ENCODE results near the gene RGPD3.
A peak's percentile ranks its signal among the peaks of the same experiment; 100 is the strongest.
"Not testable (repeated sequence)": the region's sequence is repeated elsewhere in the genome, so short reads cannot be mapped to it uniquely, and the experiment has no call there.

RGPD3 gene

GRCh38 chr2:106468107-106468506 is at the start of gene RGPD3:
TSS of gene RGPD3 (minus strand) at chr2:106468413. CDS start at chr2:106468288, 125 bp downstream.
- not testable (repeated sequence) for H3K4me3 ChIP-seq (ENCODE audit: low read depth, low read length)

- no peak overlapping the region for H3K4me3 ChIP-seq (ENCODE audit: low read depth, low read length)
These were observed 49.1 kb upstream of the RGPD3 start for GRCh38 chr2:106517329-106517728.

DNA sequence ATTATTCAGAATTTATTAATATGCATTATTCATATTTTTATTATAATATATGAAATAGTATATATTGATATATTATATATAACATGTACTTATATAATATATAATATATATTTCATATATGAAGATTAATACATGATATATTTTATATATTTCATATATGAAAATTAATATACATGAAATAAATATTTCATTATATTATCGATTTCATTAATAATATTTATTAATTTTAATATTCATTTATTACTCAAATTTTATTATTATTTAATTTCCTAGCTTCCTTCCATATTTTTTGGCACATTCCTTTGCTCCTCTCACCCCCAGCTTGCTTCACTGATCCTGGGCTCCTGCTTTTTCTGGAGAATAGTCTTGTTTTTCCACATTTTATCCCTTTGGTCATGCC is 48.7 kb upstream of the RGPD3 start:
- no peak overlapping the region for H3K4me3 ChIP-seq (ENCODE audit: low read depth, low read length)

GRCh38 chr2:106516436-106516835 is 48.2 kb upstream of the RGPD3 start:
- no peak overlapping the region for H3K4me3 ChIP-seq (ENCODE audit: low read depth, low read length)

DNA sequence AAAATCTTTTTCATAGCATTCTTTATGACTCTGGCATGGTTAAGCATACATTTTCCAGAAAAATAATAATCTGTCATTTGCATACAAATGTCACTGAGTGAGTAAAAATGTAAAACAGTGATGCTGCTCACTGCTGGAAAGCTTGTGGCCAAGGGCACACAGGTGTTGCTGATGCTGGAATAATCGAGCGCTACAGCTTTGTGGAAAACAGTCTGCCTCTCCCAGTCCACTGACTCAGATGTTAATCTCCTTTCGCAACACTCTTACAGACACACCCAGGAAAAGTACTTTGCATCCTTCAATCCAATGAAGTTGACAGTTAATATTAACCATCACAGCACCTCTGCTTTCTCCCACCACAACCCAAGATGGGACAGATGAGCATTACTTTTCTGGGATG is 46.6 kb upstream of the RGPD3 start:
- H3K4me3 ChIP-seq (ENCODE audit: low read depth, low read length), result not testable (repeated sequence)

DNA sequence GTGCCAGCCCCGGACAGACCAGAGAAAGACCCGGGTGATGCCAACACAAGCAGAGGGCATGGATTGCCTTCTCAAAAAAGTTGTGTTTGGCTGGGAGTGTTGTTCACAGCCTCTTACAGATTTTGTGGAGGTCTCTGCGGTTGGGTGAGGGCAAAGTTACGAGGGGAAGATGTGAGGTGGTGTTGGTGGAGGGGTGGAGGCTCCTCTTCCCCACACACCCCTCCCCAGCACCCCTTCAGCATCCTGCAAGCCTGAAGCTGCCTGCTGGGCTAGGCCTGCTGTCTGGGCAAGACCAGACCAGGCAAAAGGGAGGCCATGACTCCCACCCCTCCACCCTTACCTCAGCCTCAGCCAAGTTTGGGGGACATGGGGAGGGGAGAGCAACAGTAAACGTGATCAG is 45.2 kb upstream of the RGPD3 start:
- H3K4me3 ChIP-seq (ENCODE audit: low read depth, low read length), result not testable (repeated sequence)

GRCh38 chr2:106511934-106512333 is 43.7 kb upstream of the RGPD3 start:
- H3K4me3 ChIP-seq (ENCODE audit: low read depth, low read length), result not testable (repeated sequence)

DNA sequence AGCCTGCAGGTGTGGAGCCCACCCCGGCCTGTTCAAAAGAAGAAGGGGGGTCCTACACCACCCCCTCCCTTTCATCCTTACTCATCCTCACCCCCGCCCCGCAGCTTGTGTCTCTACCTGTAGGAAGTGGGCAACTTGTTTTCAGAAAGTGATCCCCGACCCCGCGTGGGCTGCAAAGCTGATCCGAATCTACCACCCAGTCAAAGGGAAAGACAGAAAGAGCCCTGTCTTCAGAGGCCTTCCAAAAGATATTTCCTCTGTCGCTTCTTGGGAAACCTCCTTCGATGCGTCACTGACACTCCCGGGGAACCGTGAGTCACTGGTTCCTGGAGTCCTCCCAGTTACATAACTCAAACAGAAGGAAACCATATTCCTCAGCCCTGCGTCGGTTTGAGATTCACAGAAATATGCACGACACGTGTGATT is 43.3 kb upstream of the RGPD3 start:
- H3K4me3 ChIP-seq (ENCODE audit: low read depth, low read length), result not testable (repeated sequence)

DNA sequence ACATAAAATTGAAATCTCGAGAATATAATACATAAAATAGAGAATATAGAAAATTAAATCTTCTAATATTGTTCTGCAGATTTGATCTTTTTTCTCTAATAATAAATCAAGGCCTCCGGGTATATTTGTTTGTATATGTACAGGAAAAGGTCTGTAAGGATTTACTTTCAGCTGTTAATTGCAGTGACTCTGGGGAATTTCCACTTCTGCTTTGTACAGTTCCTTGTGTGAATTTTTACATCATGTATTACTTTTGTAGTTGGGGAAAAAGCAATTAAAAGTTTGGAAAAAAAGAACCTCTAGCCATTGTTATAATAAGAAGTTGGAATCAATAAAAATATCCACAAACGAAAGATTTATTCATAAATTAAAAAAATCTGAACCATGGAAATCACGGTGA is 42.6 kb upstream of the RGPD3 start:
- not testable (repeated sequence) for H3K4me3 ChIP-seq (ENCODE audit: low read depth, low read length)

DNA sequence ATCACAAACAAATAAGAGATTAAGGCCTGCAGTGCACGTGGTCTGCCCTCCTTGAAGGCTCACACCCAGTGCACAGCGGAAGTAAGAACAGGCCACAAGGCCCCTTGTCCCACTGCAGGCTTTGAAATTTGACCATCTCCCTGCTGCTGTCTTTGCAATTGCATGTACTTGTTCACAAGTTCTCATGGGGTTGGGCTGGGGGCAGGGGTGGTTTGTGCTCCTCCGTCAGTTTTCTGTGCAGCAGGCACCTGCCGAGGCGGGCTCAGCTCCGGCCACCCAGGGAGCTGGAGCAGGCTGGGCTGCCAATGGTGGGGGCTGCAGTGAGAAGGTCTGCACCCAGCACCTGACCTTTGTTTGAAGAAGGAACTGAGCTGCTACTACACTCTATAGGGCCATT is 41.2 kb upstream of the RGPD3 start:
- not testable (repeated sequence) for H3K4me3 ChIP-seq (ENCODE audit: low read depth, low read length)

DNA sequence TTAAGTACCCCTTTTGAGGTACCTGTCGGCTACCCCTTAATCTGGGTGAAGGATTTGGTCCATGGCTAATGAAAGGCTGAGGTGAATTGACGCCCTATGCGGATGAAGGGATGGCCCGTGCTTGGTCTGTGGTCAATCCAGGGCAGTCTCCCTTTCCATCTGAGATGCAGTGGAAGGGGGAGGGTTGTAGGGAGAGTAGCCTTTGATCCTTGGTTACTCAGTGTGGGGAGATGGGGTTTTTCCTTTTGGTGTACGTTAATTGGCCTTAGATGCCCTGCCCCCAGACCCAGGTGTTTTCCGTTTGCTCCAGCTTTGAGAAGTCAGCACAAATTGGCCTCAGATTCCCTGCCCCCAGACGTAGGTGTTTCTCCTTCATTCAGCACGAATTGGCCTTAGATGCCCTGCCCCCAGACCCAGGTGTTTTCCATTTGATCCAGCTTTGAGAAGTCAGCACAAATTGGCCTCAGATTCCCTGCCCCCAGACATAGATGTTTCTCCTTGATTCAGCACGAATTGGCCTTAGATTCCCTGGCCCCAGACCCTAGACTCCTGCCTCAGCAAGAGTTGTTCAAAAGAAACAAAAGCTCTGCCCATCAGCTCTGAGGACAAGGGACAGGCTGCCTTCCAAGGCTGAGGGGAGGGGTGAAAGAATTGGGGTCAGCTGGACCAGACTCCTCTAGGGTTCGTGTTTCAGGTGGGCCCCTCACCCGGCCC is 40.6 kb upstream of the RGPD3 start:
- H3K4me3 ChIP-seq (ENCODE audit: low read depth, low read length), result not testable (repeated sequence)

DNA sequence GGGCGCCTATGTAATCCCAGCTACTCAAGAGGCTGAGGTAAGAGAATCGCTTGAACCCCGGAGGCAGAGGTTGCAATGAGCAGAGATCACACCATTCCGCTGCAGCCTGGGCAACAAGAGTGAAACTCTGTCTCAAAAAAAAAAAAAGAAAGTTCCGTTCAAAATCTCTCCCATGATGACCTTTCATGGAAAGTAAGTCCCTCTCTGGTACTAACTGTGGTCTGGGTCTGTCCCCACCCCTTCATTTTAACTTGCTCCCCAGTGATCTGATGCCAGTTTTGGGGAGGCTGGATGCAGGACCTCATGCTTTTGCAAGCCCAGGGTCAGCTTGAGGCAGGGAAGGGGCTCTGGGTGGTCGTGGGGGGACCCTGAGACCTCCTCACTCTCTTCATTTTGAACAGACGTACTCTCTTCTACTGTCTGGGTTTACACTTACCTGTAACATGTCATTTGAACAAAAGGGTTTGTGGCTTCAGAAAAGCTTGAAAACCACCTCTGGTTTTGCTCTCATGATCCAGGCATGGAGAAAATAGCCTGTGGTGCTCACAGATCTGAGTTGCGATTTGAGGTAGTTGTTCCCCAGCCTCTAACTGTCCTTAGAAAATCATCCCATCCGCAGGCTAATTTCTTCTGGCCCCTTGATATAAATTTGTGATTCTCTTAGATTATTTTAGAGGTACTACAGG is 37.9 kb upstream of the RGPD3 start:
- H3K4me3 ChIP-seq (ENCODE audit: low read depth, low read length), result not testable (repeated sequence)

DNA sequence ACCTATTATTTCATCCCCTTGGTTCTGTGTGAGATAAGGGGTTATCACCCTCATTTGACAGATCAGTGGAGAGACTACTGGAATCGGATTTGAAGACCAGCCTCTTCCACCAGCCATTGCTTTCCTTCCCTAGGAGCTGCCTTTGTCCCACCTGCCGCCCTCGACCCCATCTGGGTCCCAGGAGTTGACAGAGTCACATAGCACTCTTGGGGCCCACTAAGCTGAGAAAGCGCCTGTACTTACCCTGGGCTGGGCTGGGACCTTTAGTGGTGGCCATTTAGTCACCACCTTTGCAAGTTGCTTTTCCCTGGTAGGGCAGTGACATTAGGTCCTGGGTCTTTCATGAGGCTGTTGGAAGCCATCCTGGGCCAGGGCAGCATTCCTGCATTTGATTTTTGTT is 36.6 kb upstream of the RGPD3 start:
- not testable (repeated sequence) for H3K4me3 ChIP-seq (ENCODE audit: low read depth, low read length)

- H3K4me3 ChIP-seq (ENCODE audit: low read depth, low read length), result not testable (repeated sequence)
These were observed 36.0 kb upstream of the RGPD3 start for GRCh38 chr2:106504192-106504591.

DNA sequence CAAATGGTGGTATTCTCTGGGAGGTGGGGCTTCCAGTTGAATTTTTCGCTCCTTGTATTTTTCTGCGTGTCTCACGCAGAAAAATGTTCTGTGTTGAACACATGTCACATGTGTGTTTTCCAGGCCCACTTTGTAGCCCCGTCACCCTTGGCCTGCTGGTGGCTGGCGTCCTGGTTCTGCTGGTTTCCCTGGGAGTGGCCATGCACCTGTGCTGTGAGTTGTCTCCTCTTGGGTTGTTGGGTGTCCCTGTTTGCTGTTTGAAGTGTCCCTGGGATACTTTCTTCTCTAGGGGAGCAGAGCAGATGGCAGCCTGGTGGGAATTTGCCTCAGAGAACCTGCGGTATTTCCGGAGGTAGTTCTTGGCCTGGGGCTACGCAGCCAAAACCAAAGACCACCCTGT is 34.1 kb upstream of the RGPD3 start:
- H3K4me3 ChIP-seq (ENCODE audit: low read depth, low read length), result not testable (repeated sequence)

DNA sequence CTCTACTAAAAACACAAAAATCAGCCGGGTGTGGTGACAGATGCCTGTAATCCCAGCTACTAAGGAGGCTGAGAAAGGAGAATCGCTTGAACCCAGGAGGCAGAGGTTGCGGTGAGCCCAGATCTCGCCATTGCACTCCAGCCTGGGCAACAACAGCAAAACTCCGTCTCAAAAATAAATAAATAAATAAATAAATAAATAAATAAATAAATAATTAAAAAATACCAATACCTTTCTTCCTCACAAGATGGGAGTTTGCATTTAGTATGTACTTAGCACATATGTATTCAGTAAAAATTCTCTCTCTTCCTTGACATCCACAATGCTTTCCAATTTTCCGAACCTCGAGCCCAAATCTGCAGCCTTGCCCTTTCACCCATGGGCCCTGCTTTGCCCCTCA is 32.1 kb upstream of the RGPD3 start:
- not testable (repeated sequence) for H3K4me3 ChIP-seq (ENCODE audit: low read depth, low read length)

- H3K4me3 ChIP-seq (ENCODE audit: low read depth, low read length), result not testable (repeated sequence)
These were observed 30.3 kb upstream of the RGPD3 start for GRCh38 chr2:106498549-106498948.

- not testable (repeated sequence) for H3K4me3 ChIP-seq (ENCODE audit: low read depth, low read length)
These were observed 24.7 kb upstream of the RGPD3 start for GRCh38 chr2:106492913-106493312.

DNA sequence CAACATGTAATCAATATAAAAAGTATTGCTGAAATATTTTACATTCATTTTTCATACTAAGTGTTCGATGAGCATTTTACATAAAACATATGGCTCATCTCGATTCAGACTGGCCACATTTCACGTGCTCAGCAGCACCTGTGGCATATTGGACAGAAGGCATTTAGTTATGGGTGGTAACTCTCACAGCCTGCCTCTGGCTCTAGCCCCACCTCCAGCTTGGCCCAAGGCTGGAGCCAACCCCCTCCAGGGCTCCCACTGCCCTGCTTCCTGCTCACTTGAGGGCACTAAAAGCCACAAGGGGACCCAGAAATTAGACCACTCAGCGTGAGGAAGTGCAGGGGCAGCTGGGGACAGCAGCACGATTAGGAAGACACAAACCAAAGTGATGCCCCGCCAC is 24.2 kb upstream of the RGPD3 start:
- H3K4me3 ChIP-seq (ENCODE audit: low read depth, low read length), result not testable (repeated sequence)

DNA sequence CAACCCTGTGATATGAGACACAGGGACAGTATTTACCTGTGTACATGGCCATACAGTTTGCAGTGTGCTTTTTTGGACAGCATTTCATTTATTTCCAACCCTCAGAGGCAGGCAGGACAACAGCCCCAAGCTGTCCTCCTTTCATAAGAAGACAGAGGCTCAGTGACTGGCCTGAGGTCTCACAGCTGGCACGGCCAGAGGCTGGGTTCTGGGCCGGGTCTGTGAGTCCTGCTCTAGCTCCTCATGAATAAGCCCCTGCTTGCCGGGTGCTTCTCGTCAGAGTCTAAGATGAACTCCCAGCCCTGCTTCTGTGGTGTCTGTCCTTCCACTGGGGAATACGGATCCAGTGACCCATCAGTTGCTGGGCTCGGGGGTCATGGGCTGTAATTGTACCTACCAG is 21.5 kb upstream of the RGPD3 start:
- not testable (repeated sequence) for H3K4me3 ChIP-seq (ENCODE audit: low read depth, low read length)

GRCh38 chr2:106487386-106488191 is 19.4 kb upstream of the RGPD3 start:
- peak overlapping the region; percentile 13 for H3K4me3 ChIP-seq (ENCODE audit: low read depth, low read length)

Data from iPS-11a (cell line).